HG03066 (cell line): ENCODE data around the gene TNP1.

Experiments
- ATAC-seq: cut with Tn5 transposase; IDR thresholded peaks from one replicate; pipeline ENCODE4 v1.9.1; 2021; ENCODE audit warnings: low read depth; ENCODE audit not compliant: unreplicated experiment

TNP1 gene, protein sequence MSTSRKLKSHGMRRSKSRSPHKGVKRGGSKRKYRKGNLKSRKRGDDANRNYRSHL

DNA sequence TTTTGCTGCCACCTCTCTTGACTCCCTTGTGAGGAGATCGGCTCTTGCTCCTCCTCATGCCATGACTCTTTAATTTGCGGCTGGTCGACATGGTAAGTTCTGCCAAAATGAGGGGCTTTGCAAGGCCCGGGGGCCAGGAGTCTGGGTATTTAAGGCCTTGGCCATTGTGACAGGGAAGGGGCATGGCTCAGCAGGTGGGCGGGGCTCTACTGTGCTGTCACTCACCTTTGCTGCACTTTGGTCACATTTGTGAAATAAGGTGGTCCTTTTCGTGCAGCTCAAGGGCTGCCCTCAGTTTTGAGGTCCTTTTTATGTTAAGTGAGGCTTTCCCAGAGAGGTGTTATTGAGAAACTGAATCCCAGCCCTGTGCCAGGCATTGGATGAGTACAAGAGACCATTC, at the start of gene TNP1:
Gene TNP1 (minus strand): TSS at position 121 of the 400 bp plus-strand sequence. CDS start 30 bp downstream, at position 91.
- no peak for ATAC-seq

DNA sequence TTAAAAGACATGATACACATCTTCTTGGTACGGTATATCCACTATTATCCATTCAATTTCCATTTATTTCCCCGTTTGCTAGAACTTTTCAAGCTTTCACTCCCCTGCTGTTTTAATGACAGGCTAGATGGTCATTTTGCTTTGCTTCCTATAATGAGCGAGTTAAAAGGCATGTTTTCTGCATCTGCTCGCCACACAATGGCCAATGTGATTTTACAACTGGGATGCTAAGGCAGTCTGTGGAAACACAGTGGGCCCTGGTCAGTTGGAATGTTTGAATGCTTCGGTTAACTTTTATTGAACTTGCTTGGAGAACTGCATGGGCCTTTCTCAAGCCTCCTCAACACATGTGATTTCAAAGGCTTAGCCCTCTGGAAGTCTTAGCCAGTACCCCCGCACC, 48.4 kb upstream of the TNP1 start:
- ATAC-seq: no peak

DNA sequence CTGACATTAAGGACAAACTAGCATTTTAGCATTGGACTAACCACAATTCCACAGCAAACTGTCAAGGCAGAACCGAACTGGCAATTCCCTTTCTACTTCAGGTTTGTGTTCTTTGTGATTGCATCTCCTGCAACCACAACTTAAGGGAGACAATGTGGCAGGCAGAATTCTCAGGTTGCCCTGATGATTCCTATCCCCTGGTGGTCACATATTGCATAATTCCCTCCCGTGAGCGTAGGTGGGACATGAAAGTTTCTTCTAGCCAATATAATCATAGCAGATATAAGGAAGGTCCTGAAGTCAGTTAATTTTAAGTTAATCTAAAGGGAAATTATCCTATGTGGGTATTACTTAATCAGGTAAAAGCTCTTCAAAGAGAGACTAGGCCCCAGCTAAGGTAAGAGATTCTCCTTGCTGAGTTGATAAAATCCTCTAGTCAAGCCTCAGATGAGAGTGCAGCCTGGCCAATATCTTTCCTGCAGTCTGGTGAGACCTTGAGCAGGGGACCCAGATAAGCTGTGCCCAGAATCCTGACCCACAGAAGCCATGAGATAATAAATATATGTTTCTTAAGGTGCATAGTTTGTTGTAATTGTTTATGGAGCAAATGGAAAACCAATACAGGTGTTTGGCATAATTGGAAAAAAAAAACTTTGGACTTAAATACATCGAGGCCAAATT, 45.9 kb upstream of the TNP1 start:
- ATAC-seq: no peak

DNA sequence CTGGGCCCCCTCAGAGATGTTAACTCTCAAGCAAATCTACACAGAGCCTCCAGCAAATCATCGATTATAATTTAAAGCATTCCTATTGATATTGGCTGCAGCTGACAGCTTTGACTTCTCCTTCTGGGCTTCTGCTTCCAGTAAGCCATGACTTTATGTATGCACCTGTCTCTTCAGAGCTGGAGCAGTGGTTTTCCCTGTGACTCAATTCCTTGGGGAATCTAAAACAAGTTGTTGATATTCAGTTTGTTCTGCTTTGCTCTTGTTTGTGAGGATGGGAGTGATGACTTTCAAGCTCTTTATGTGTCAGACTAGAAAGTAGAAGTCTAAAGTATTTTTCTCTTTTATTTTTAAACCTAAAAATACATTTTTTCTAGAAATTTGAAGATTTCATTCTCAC, 45.1 kb upstream of the TNP1 start:
- ATAC-seq: no peak

DNA sequence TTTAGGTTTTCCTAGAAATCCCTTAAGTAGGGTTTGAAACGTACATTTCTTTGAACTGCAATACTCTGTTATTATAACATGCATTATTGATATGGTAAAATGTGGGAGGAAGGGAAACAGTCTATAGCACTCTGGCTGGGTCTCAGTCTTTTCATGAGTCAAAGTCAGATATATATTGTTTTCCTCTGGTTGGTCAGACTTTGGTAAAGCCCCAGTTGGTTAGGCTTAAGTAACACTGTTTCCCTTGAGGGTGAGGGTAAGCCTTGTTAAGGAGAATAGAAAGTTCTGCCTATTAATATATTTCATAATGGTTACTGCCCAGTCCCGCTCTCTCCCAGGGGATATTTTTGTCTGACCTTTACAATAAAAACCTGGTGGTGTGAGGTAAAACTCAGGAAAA, 44.7 kb upstream of the TNP1 start:
- no peak for ATAC-seq

DNA sequence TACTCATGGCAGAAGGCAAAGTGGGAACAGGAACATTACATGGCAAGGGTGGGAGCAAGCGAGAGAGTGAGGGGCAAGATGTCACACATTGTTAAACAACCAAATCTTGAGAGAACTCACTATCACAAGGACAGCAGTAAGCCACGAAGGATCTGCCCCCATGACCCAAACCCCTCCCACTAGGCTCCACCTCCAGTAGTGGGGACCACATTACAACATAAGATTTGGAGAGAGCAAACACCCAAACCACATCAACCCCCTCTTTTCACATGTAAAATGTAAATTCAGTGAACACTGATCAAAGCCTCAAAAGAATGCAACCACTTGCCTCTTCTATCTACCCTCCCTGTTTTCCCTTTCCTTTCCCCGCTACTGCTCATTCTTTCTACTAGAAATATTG, 43.6 kb upstream of the TNP1 start:
- ATAC-seq: no peak

DNA sequence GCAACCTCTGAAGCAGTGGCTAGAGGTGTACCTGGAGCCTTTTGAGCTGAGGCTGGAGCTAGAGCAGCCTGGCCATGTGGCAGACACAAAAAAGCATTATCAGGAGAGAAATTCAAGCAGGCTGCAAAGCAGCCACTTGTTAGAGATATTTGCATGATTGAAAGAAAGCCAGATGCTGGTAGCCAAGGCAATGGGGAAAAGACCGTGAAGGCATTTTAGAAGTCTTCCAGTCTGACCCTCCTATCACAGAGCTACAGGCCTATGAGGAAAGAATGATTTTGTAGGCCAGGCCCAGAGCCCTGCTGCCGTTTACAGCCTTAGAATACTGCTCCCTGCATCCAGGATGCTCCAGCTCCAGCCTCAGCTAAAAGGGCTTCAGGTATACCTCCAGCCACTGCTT, 41.4 kb upstream of the TNP1 start:
- ATAC-seq: no peak

- no peak for ATAC-seq
Observed at GRCh38 chr2:216900406-216900805, 40.5 kb upstream of the TNP1 start.

DNA sequence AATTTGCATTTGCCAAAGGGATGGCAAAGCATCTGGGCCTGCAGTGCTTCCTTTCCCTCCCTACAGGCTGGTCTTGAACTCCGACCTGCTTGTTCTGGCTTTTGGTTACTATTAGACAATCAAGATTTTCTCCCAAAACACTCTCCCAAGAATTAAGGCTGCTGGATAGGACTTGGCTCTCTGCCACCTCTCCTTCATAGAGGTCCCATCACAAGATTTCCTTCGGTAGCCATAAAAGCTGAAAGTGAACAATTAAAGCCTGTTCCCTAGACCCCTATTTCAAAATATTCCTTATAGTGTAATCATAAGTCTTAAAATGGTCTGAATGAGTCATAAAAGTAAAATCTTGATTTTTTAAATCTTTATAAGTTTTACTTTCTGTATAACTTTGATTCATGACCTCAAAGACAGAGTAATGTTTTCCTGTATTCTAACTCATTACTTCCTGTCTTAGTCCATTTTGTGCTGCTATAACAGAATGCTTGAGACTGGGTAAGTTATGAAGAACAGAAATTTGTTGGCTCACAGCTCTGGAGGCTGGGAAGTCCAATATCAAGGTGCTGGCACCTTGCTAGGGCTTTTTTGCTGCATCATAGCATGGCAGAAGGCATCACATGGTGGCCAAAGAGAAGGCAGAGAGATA, 37.8 kb upstream of the TNP1 start:
- no peak for ATAC-seq

- no peak for ATAC-seq
Observed at GRCh38 chr2:216890138-216890537, 30.3 kb upstream of the TNP1 start.

GRCh38 chr2:216888887-216889622, 29.2 kb upstream of the TNP1 start:
- no peak for ATAC-seq

GRCh38 chr2:216888081-216888480, 28.2 kb upstream of the TNP1 start:
- no peak for ATAC-seq

- ATAC-seq: no peak
Observed at GRCh38 chr2:216887138-216887537, 27.3 kb upstream of the TNP1 start.

- ATAC-seq: no peak
Observed at GRCh38 chr2:216885117-216885553, 25.3 kb upstream of the TNP1 start.

GRCh38 chr2:216884347-216884746, 24.5 kb upstream of the TNP1 start:
- no peak for ATAC-seq

DNA sequence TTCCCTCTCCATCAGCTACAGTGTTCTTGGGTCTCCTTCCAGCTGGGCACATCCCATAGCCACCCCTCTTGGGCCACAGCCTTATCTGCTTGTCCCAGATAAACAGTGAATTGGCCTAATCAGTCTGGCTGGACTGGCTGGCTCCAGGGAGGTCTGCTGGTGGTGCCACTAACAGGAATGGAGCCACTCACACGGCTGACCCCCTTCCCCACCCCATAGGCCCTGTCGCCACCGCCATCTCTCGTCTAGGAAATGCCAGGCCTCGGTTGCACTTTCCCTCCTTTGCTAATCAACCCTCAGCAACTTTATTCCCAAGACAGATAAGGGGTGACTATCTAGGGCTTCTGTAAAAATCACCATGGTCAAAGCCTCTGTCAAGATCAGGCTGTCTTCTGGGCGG, 23.0 kb upstream of the TNP1 start:
- ATAC-seq: no peak

DNA sequence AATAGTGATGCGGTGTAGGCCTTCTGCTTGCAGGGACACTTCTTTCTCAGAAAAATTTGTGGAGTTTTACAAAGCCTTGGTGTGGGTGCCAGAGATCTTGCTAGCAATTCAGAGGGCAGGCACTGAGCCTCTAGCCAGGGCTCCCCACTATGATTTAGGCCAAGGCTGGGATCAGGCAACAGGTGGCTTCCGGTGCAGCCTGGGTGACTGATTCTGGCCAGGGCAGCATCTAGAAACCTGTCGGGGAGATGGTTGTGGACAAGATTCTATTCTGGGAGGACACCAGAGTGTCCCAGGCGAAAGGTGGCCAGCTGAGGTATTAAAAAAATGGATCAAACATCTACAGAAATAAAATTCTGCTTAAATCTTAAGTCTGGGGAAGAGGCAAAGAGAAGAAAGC, 21.5 kb upstream of the TNP1 start:
- no peak for ATAC-seq

DNA sequence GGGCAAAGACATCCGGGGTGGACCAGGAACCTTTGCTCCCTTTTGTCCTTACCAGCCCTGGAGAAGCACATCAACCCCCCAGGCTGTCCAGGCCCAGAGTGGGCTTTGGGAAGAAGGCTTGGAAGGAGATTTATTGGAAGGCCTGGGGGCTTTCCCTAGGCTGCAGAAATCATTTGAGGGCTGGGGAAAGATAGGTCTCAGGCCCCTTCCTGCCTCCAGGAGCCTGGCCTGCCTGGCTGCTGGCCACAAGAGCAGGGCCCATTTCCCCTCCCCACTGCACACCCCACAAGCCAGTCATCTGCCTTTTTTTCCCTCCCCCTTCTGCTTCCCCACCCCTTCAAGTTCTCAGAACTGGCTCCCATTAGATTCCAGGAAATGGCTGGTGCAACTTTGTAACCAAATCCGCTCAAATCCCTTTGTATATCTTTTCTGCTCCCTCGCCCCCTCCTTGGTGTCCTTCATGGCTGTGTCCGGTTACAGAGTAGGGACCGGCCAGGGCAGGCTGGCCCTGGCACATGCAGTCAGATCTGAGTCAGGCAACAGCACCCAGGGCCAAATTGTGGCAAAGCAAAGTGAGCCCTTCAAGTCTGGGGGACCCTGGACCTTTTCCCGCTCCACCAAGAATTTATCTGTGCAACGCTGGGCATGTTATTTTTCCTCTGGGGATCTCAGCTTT, 20.8 kb upstream of the TNP1 start:
- no peak for ATAC-seq

GRCh38 chr2:216879727-216880508, 20.1 kb upstream of the TNP1 start:
- ATAC-seq: no peak

GRCh38 chr2:216878072-216878471, 18.2 kb upstream of the TNP1 start:
- no peak for ATAC-seq
